Psoas muscle (tissue), 8 donors: ENCODE data around the gene ZNF532. TPM values are rescaled to one million over a fixed set of nuclear protein-coding genes. Genes with fewer than 3 reads are reported as not detected.

Source experiments
- ATAC-seq, 4 donors: fragments of 200-7000 bp; cut with Tn5 transposase; one replicate each; pipeline ENCODE4 v1.9.1; 2020; ENCODE audit warnings: moderate library complexity in 3 of 4, mild to moderate bottlenecking in 2 of 4
- DNase-seq, 2 donors: peaks; one replicate each; pipeline ENCODE4 v3.0.0-alpha.2; 2020
- H3K27ac ChIP-seq: fragments of 200-600 bp; one replicate; pipeline ENCODE4 v1.8.0; 2022
- H3K27me3 ChIP-seq, 3 donors: fragments of 200-600 bp in 1 of 3; one replicate each; pipeline versions ENCODE4 v1.6.1 to v1.8.0; 2013 to 2022; ENCODE audit warnings: low read length in 2 of 3, mild to moderate bottlenecking in 2 of 3, moderate library complexity in 1 of 3; ENCODE audit not compliant: insufficient read depth in 3 of 3
- H3K36me3 ChIP-seq, 2 donors: fragments of 200-600 bp in 1 of 2; one replicate each; pipeline versions ENCODE4 v1.6.1 to v1.8.0; 2013 to 2022; ENCODE audit warnings: low read depth in 1 of 2, mild to moderate bottlenecking in 1 of 2, moderate library complexity in 1 of 2; ENCODE audit not compliant: insufficient read depth in 1 of 2
- H3K4me1 ChIP-seq: fragments of 200-600 bp; one replicate; pipeline ENCODE4 v1.8.0; 2022
- H3K4me3 ChIP-seq: fragments of 200-600 bp; one replicate; pipeline ENCODE4 v1.8.0; 2022; ENCODE audit warnings: mild to moderate bottlenecking
- H3K9me3 ChIP-seq: fragments of 200-600 bp; one replicate; pipeline ENCODE4 v1.8.0; 2022
- CTCF ChIP-seq: fragments of 200-600 bp; IDR thresholded peaks from one replicate; pipeline ENCODE4 v1.8.0; 2022; ENCODE audit warnings: antibody characterized with exemption
- WGBS, 3 donors: extraction: QIAGEN DNeasy Blood & Tissue Kit; methylation state at CpG; one replicate each; pipeline versions ENCODE4 v1.1.6 to v1.1.7; 2013; 5-methylcytosine and 5-hydroxymethylcytosine counted together
- intact Hi-C, 2 donors: fragments of 100-400 bp; cut with DNase I; formaldehyde crosslinking; loops; one replicate each; pipeline versions ENCODE4 v1.11.0 to v1.14.2; 2022
- polyA plus RNA-seq, 3 donors: library from polyadenylated mRNA; stranded (reverse); fragments of 200-250 nt; gene quantifications; one replicate each; pipeline ENCODE4 v1.2.3, GENCODE V29; 2013
- total RNA-seq, 4 donors: library from RNA; stranded (reverse); fragmentation: NEBNext Ultra II Directional in 2 of 4; extraction: Animal tissue kit (Norgen Biotek cat#: 25700) in 2 of 4; gene quantifications; one replicate each; pipeline versions ENCODE4 v1.2.1 to v1.2.4, GENCODE V29; 2021 to 2023
- donor health status: healthy with polysubstance abuse.
- donor health status: DM: no; HTN: no; CAD: no; lungs with moderate emphysema.
- donor health status: Bipolar disorder and iron deficiency.
- donor health status: healthy.
- donor health status: DM: yes; HTN: yes; CAD: no.
- donor health status: DM: no; HTN: no; CAD: no.
- donor health status: DM: no; HTN: no; CAD: no.
- donor health status: DM: yes; HTN: yes; CAD: no.

The ZNF532 gene
- total and polyA plus RNA-seq, 7 donors = 13.6 to 105 (median 68.8) TPM

GRCh38 chr18:58947136-58947732, 82.6 kb downstream of the ZNF532 start:
- Histone ChIP-seq H3K27ac (no peak overlapping the region), H3K9me3 (no peaks in the 10 kb centered on the region), H3K4me3 (no peak overlapping the region), H3K36me3 (peaks cover 3 to 73% of the 10 kb centered on the region in 2 donors), H3K4me1 (peaks cover 6% of the 10 kb centered on the region), H3K27me3 (no peaks in the 10 kb centered on the region)
- TF ChIP-seq CTCF = no peak
- 92 to 94% (median 93%) methylated on average over 7 of the region's 7 CpGs for WGBS, 3 donors
- intact Hi-C loops = loop anchor here in 1 of 2 donors (5.0 kb wide), 1 partner anchor 80 kb away; no protein-coding TSS in a partner anchor
- DNase-seq (no peak), ATAC-seq (peak in 2 of 4 donors; percentile 38 to 39)

GRCh38 chr18:58949031-58949430, 84.4 kb downstream of the ZNF532 start:
- Histone ChIP-seq H3K4me3 (no peak overlapping the region), H3K4me1 (peaks cover 11% of the 10 kb centered on the region), H3K36me3 (peaks cover 3 to 71% of the 10 kb centered on the region in 2 donors), H3K9me3 (no peaks in the 10 kb centered on the region), H3K27me3 (no peaks in the 10 kb centered on the region), H3K27ac (no peak overlapping the region)
- no peak for DNase-seq
- no peak for ATAC-seq
- intact Hi-C loops = loop anchor here in 1 of 2 donors (5.0 kb wide), 1 partner anchor 82 kb away; no protein-coding TSS in a partner anchor
- WGBS, 3 donors = 85 to 97% (median 92%) methylated on average over 1 of the region's 1 CpG
- TF ChIP-seq CTCF = no peak

GRCh38 chr18:58951986-58952702, 87.5 kb downstream of the ZNF532 start:
- intact Hi-C loops = loop anchor here in 1 of 2 donors (10.0 kb wide), 1 partner anchor 47 kb away; no protein-coding TSS in a partner anchor
- H3K36me3 ChIP-seq = peaks cover 0 to 73% of the 10 kb centered on the region in 2 donors

GRCh38 chr18:58952858-58953257, 88.2 kb downstream of the ZNF532 start:
- Histone ChIP-seq H3K4me3 (no peak overlapping the region), H3K36me3 (peaks cover 0 to 71% of the 10 kb centered on the region in 2 donors), H3K9me3 (no peaks in the 10 kb centered on the region), H3K27ac (no peak overlapping the region), H3K27me3 (no peaks in the 10 kb centered on the region), H3K4me1 (peaks cover 15% of the 10 kb centered on the region)
- DNase-seq = no peak
- 86 to 91% (median 88%) methylated on average over 3 of the region's 3 CpGs for WGBS, 3 donors
- no peak for ATAC-seq
- TF ChIP-seq CTCF = no peak
- intact Hi-C loops = loop anchor here in 1 of 2 donors (10.0 kb wide), 1 partner anchor 48 kb away; no protein-coding TSS in a partner anchor

More at GRCh38 chr18:58951986-58952702, 87.5 kb downstream of the ZNF532 start:
- WGBS, 3 donors = 90 to 93% (median 91%) methylated on average over 4 of the region's 4 CpGs
- Histone ChIP-seq H3K4me1 (peaks cover 15% of the 10 kb centered on the region), H3K4me3 (no peak overlapping the region), H3K9me3 (no peaks in the 10 kb centered on the region), H3K27me3 (no peaks in the 10 kb centered on the region), H3K27ac (no peak overlapping the region)
- no peak for ATAC-seq
- TF ChIP-seq CTCF = no peak
- DNase-seq = no peak
